GM19455 (cell line): ENCODE results near the gene MRPS18A.
"Not testable (repeated sequence)": the region's sequence is repeated elsewhere in the genome, so short reads cannot be mapped to it uniquely, and the experiment has no call there.

Experiments used
- ATAC-seq: cut with Tn5 transposase; IDR thresholded peaks from one replicate; pipeline ENCODE4 v1.9.1; 2021; ENCODE audit not compliant: unreplicated experiment

MRPS18A gene

DNA sequence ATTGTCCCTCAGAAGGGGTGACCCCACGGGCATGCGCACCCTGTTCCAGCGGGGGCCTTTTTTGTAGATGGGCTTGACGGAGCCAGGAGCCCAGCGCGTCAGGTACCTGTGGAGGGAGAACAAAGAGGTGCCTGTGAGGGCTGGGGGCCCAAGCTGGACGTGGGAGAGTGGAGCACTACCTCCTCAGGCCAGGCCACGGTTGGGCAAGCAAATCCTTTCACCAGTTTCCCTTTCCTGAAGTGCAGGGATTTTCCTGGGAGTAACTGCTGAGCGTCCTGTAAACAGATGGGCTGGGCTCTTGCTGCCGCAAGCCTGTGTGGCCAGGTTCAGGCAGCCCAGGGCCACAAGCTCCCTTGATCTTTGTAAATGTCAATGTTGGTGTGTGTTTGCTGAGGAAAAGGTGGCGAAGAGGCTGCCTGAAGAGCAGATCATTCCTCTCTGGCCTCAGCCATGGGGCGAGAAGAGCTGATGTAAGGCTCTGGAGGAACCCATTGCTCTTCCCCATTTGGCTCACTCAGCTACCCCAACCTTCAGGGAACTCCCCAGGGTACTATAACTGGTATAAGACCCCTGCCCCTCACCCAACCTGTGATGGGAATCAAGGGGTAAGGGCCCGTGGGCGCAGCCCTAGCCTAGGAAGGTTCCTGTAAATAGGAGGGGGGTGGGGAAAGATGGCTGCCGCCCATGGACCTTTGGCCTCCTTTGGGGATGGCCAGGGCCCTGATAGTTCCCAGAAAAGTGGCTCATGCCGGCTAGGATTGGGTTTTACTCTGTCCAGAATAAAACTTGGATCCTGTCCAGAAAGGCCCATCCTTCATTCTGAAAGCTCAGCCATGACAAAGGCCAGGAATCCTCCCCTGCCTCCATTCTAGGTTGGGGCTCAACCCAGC, 15.5 kb downstream of the MRPS18A start:
- no peak for ATAC-seq

DNA sequence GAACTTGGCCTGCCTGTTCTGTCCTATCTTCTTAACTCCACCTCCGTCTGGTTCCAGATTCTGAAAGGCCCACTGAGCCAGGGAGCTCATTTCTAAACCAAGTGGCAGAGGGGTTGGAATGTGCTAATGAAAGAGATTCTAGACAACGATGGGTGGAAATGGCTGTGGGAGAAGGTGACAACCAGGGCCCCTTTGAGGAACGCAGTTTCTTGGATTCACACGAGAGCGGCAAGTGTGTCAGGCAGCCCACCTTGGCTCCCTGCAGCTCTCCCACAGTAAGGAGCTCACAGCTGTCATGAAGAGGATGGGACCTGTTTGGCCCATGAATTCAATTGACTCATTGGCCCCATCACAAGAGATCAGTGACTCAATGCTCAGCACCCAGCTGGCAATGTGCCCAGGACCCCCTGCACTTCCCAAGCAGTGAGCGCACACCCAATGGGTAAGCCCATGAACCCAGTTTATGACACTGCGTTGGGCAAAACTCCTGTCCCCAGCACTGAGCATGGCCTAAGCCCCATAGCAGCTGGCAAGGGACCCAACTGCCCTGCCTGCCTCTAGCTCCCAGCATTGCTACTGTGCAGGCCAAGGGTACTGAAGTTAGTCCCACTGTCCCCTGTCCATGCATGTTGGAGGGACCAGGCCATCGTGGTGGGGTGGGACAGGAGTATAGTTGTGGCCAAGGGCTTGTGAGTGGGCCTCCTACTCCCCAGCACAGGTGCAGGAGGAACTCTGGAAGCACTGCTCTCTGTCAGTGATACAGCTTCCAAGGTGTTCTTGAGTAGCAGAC, 16.4 kb downstream of the MRPS18A start:
- ATAC-seq, result no peak

DNA sequence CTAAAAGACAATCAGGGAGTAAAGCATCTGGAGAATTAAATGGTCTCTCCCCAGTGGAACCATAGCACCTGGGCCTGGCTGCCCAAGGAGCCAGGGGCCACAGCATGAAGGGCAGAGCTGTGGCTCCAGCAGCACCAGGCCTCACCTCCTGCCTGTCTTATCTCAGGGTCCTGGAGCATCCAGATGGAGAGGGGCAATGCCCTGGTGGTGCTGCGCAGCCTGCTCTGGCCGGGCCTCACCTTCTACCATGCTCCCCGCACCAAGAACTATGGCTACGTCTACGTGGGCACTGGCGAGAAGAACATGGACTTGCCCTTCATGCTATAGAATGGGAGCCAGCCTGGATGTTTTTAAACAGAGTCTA, 17.0 kb downstream of the MRPS18A start:
- no peak for ATAC-seq

DNA sequence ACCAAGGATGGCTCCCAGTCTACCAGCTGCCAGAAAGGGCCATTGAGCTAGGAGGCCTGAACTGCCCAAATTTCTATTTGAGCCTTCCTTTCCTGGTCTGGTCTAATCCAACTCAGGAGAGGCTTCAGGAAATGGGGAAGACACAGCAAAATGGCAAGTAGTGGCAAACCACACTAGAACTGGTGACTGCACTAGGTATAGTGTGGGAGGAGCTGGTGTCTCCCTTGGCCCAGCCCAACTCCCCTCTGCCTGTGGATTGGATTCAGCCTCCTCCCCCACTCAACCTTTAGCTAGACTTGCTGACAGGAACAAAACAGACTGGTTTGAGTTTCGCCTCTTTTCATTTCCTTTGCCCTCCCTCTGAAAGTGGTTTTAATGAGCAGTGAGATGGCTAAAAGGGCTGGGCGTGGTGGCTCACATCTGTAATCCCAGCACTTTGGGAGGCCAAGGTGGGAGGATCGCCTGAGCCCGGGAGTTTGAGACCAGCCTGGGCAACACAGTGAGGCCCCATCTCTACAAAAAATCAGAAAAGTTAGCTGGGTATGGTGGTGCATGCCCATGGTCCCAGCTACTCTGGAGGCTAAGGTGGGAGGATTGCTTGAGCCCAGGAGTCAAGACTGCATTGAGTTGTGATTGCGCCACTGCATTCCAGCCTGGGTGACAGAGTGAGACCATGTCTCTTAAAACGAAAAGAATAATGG, 17.5 kb downstream of the MRPS18A start:
- no peak for ATAC-seq

DNA sequence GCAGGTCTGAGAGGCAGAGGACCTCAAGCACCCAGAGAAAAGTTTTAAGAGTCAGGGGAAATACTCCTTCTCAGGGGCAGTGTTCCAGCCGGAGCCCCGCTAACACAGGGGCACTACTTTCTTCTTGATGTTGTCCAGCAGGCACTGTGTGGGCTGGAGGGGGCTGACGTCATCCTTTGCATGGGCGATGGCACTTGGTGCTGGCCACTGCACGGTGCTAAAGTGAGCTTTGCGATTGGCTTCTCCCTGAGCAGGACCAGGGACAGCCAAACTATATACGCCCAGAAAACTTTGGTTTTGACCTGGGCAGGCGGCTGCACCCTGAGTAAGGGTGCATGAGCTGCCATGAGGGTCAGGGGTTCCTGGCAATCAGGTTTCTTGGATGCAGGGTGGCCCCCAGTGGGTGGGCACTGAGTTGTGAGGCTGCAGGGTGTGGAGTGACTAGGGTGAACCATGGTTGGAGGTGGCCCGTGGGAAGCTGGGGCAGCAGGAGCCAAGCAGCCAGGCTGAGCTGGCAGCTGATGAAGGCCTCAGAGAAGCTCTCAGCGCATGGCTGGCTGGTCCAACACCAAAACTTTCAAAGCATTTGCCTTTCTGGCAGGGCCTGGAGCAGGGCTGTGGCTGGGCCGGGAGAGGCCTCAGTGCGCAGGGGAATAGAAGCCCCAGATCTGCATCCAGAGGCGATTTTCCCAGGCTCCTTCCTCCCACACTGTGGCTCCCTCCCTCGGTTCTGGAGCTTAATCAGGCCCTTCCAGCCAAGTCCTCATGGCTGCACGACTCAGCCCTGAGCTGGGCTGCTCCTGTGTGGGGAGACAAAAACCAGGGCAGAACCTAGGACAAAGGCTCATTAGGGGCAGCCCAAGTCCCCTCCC, 18.3 kb downstream of the MRPS18A start:
- ATAC-seq, result no peak

DNA sequence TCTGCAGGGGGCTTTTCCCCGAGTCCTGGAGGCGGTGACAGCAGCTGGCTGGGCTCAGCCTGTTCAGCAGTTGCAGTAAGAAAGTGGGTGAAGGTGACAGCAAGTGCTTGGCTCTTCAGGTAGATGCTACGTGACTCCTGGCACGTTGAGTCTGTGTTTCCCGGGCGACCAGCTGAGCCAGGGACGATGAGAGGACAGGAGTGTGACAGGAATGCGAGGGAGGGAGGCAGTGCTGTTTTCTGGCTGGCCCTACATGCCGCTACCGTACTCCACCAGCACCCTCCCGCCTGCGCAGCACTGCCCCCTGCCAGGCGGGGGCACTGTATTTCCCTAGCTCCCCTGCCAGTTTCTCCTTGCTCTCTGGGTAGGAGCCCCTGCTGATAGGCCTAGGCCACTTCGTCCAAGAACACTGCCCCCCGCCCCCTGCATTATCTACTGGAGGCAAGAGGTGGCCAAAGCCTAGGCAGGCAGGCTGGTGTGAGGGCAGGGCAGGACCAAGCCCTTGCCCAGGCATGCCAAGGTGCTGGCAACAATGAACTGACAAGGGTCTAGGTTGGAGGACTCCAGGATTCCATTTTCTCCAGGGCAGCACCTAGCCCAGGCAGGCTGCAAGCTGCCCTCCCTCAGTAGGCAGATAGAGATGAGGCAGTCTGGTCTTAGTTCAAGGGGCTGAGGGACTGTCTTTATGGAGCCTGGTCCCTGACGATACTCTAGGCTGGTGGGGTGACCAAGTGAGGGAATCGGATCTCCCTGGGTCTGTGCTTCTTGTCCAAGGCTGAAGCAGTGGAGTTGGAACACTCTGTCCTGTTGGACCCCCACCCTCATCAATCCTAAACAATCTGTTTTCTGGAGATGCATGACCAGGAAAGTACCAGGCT, 19.2 kb downstream of the MRPS18A start:
- peak; percentile 52 for ATAC-seq

DNA sequence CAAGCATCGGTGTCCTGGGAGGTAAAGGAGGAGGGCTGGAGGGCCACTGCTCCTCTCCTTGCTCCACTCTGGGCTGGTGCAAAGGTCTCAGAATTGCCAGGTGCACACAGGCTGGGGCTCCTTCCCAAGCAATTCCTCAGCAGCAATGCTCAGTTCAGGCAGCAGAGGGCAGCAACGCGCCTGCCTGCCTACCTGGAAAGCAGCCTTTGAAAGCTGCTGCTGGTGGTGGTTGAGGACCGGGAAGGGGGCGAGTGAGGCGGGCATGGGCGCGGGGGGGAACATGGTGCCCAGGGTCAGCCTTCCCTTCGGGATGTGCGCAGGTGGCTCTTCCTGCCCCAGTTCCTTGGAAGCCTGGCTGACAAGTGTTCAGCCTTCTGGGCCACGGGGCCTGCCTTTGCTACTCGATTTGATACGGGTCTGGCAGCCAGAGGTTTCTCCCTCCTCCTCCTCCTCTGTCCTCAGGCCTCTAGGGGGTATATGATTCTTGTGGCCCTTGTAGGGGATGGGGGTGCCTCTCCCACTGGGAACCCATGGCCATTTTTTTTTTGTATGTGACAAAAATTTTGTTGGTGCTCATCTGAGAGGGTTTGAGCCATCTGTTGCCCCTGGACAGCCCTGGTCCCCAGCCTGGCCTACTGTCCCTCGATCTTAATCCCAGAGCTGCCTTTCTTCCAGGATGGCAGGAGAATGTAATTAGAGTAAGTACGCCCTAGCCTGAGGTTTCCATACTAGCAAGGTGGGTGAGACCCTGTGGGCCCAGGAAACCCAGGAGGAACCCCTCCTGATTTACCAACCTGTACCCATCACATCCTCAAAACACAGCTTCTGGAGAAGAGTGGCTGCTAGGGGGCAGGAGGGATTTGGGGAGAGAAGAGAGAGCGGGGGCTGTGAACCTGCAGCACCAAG, 20.1 kb downstream of the MRPS18A start:
- ATAC-seq, result no peak

DNA sequence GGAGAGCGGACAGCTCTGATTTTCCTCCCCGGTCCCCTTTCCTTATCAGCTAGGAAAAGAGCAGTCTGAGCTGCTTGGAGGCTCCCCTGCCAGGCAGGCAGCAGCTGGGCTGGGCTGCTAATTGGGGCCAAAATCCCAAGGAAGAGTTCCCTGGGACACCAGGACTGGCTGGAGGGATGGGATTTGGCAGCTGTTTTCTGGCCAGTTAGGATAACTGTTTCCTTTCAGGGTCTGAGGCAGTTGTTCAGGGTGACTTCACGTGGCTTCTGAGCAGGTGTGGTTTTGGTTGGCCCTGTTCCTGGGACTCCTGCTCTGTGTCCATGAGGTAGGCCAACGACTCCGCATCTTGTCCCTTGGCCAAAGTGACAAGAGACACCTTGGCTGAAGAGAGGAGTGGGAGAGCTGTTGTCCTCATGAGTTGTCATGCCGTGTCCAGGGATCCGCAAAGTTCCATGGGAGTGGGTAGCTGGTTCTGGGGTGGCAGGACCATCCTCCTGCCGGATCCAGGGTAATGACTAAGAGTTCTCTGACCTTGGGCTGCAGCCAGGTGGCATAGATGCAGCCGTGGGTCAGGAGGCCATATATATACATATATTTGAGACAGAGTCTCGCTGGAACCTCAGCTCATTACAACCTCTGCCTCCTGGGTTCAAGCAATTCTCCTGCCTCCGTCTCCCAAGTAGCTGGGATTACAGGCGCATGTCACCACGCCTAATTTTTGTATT, 21.2 kb downstream of the MRPS18A start:
- no peak for ATAC-seq

DNA sequence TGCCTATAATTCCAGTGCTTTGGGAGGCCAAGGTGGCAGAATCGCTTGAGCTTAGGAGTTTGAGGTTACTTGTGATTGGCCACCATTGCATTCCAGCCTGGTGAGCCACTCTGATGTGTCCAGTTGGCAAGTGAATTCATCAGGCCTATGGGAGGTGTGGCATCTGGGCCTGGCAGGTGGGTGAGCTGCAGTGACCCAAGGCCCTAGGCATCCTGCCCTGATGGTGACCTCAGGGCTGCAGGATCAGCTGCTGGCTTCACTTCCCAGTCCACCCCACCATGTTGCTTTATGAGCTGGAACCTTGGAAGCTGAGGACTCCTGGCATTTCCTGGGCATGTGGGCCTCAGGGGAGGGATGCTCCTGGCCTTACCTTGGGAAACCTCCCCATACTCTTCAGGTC, 22.2 kb downstream of the MRPS18A start:
- ATAC-seq, result no peak

DNA sequence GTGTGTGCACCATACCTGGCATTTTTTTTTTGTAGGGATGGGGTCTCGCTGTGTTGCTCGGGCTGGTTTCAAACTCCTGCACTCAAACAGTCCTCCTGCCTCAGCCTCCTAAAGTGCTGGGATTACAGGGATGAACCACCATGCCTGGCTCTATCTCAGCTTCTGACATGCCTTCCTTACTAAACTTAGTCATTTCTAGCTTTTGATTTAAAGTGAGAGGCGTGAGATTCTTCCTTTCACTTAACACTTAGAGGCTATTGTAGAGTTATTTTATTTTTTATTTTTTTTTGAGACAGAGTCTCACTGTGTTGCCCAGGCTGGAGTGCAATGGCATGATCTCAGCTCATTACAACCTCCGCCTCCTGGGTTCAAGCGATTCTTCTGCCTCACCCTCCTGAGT, 24.6 kb downstream of the MRPS18A start:
- ATAC-seq, result not testable (repeated sequence)

DNA sequence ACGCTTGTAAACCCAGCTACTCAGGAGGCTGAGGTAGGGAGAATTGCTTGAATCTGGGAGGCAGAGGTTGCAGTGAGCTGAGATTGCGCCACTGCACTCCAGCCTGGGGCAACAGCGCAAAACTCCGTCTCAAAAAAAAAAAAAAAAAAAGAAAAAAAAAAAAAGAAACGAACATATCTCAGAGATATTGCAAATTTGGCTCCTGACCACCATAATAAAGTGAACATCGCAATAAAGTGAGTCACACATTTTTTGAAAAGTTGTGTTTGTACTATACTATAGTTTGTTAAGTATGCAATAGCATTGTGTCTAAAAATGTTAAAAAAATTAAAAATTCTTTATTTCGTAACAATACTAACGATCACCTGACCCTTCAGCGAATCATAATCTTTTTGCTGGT, 29.4 kb downstream of the MRPS18A start:
- ATAC-seq, result no peak

DNA sequence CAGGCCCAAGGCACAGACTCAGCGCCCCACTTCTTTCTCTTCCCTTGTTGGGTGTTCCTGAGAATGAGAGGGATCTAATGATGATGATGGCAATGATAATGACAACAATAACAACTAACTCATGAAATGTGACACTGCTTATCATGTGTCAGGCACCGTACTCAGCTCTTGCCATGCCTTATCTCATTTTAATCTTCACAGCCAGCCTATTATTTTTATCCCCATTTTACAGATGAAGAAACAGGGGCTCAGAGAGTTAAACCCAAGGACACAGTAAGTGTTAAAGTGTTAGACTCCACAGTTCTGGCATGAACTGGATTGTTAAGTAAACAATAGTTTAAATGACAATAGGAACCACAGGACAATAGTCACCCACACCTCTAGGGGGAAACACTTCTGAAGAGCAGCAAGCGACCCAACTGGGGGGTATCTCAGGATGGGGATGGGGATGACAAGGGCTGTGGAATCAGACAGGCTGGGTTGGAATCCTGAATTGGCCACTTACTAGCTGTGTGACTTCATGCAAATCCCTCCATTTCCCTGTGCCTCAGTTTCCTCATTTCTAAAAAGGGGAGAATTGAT, 30.3 kb downstream of the MRPS18A start:
- ATAC-seq, result no peak

DNA sequence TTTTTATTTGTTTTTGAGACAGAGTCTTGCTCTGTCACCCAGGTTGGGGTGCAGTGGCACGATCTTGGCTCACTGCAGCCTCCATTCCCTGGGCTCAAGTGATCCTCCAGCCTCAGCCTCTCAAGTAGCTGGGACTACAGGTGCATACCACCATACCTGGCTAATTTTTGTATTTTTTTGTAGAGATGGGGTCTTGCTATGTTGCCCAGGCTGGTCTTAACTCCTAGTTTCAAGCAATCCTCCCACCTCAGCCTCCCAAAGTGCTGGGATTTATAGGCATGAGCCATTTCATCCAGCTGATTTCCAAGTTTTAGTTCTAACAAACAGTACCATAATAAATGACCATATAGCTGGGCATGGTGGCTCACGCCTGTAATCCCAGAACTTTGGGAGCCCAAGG, 34.8 kb downstream of the MRPS18A start:
- ATAC-seq, result not testable (repeated sequence)

DNA sequence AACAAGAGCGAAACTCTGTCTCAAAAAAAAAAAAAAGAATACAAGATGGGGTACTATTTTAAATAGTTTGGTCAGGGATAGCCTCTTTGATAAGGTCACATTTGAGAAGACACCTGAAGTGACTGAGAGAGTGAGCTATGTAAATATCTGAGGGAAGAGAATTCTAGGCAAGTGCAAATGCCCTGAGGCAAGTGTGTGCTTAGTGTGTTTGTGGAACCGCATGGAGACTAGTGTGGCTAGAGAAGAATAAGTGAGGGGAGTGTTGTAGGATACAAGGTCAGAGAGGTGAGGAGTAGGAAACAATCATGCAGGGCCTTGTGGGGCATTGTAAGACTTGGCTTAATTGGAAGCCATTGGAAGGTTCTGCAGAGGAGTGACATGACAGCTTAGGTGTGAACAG, 39.3 kb downstream of the MRPS18A start:
- ATAC-seq, result no peak

DNA sequence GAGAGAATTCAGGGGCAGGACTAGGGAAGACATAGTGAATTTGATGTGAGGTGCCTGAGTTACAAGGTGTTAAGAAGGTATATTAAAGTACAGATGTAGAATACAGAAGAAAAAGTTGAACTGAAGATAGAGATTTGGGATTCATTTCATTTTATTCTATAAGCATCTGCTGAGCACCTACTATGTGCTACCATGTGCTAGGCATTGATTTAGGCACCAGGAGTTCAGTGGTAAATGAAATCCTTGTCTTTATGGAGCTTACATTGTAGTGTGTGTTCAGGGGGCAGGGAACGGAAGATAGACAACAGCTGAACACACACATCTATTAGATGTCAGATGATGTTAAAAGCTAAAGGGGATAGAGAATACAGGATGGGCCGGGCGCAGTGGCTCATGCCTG, 40.0 kb downstream of the MRPS18A start:
- ATAC-seq, result no peak

DNA sequence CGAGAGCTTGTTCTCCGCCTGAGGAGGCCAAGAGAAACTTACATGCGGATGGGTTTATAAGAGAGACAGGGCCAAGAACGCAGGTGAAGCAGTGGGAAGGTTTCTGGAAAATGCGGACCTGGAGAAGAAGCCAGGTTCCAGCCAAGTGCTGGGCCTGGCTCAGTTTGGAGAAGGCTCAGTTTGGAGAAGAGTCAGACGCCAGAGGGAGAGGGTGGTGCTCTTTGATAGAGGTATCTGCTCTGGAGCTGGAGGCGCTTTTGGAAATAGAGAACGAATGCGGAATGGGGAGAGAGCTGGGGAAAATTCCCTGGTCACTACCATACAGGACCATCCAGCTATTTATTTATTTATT, 42.0 kb downstream of the MRPS18A start:
- no peak for ATAC-seq

DNA sequence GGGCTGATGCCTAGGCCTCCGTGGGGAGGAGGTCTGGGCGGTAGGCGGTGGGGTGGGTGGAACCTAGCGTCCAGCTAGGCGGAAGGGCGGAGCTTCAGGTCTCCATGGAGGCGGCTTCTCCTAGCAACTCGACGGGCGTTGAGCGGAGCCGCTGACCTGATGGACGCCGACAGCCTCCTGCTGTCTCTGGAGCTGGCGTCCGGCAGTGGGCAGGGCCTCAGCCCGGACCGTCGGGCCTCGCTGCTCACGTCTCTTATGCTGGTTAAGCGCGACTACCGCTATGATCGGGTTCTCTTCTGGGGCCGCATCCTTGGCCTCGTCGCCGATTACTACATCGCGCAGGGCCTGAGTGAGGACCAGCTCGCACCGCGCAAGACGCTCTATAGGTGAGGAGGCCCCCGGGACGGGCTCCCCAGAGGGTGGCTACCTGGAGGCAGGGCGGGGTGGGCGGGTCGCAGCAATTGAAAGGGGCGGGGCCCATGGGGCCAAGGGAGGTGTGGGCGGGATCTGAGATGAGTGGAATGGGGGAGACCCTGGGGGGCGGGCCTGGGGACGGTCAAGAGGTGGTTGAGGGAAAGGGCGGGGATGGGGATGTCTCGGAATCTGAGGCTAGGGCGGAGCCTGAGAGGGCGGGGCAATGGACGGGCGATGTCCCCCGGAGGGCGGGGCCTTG, 42.5 kb downstream of the MRPS18A start, which contains the start of gene RSPH9:
TSS of gene RSPH9 (plus strand) at position 97 of the 673 bp plus-strand sequence. CDS start at position 160, 63 bp downstream.
- peak; percentile 59 for ATAC-seq
